Stimulated activated naive CD8-positive, alpha-beta T cell treated with anti-CD3 and anti-CD28 coated beads, Interleukin-15, Interleukin-2, amounts not matched to agents 100 ng/mL and 50 ng/mL, for 24 hours (primary cell): ENCODE data around the gene PLD6.

Experiments used
- H3K27ac Mint-ChIP-seq: one replicate; pipeline ENCODE4 v1.8.0; 2021; ENCODE audit warnings: mild to moderate bottlenecking, mixed read lengths
- H3K27me3 Mint-ChIP-seq: one replicate; pipeline ENCODE4 v1.8.0; 2021; ENCODE audit warnings: mixed read lengths
- H3K36me3 Mint-ChIP-seq: one replicate; pipeline ENCODE4 v1.8.0; 2021; ENCODE audit warnings: low read depth, mixed read lengths
- H3K4me1 Mint-ChIP-seq: one replicate; pipeline ENCODE4 v1.8.0; 2021; ENCODE audit warnings: low read depth, mixed read lengths
- H3K4me3 Mint-ChIP-seq: one replicate; pipeline ENCODE4 v1.8.0; 2021; ENCODE audit warnings: mild to moderate bottlenecking, mixed read lengths
- H3K9me3 Mint-ChIP-seq: one replicate; pipeline ENCODE4 v1.8.0; 2021; ENCODE audit warnings: mixed read lengths

Gene PLD6

GRCh38 chr17:17153071-17153470 lies 53.1 kb downstream of the PLD6 start:
- no peak overlapping the region for H3K4me3 Mint-ChIP-seq
- H3K27me3 Mint-ChIP-seq = no peaks in the 10 kb centered on the region
- peaks cover 41% of the 10 kb centered on the region for H3K36me3 Mint-ChIP-seq
- no peak overlapping the region for H3K27ac Mint-ChIP-seq
- no peaks in the 10 kb centered on the region for H3K9me3 Mint-ChIP-seq
- peaks cover 41% of the 10 kb centered on the region for H3K4me1 Mint-ChIP-seq

- H3K27me3 Mint-ChIP-seq = no peaks in the 10 kb centered on the region
These were observed 53.7 kb downstream of the PLD6 start for GRCh38 chr17:17152385-17152784.

GRCh38 chr17:17151962-17152361 lies 54.2 kb downstream of the PLD6 start:
- Mint-ChIP-seq H3K27ac (peak overlapping the region; percentile 57), H3K4me1 (peaks cover 41% of the 10 kb centered on the region), H3K9me3 (no peaks in the 10 kb centered on the region), H3K36me3 (peaks cover 46% of the 10 kb centered on the region), H3K4me3 (no peak overlapping the region), H3K27me3 (no peaks in the 10 kb centered on the region)

More at GRCh38 chr17:17152385-17152784, 53.7 kb downstream of the PLD6 start:
- H3K9me3 Mint-ChIP-seq = no peaks in the 10 kb centered on the region
- H3K4me3 Mint-ChIP-seq = no peak overlapping the region
- H3K27ac Mint-ChIP-seq = peak overlapping the region; percentile 1
- peaks cover 41% of the 10 kb centered on the region for H3K4me1 Mint-ChIP-seq
- peaks cover 45% of the 10 kb centered on the region for H3K36me3 Mint-ChIP-seq

- Mint-ChIP-seq H3K9me3 (no peaks in the 10 kb centered on the region), H3K27ac (peak overlapping the region; percentile 57), H3K27me3 (no peaks in the 10 kb centered on the region), H3K36me3 (peaks cover 46% of the 10 kb centered on the region), H3K4me3 (no peak overlapping the region), H3K4me1 (peaks cover 41% of the 10 kb centered on the region)
These were observed 54.6 kb downstream of the PLD6 start for GRCh38 chr17:17151541-17151940.

DNA sequence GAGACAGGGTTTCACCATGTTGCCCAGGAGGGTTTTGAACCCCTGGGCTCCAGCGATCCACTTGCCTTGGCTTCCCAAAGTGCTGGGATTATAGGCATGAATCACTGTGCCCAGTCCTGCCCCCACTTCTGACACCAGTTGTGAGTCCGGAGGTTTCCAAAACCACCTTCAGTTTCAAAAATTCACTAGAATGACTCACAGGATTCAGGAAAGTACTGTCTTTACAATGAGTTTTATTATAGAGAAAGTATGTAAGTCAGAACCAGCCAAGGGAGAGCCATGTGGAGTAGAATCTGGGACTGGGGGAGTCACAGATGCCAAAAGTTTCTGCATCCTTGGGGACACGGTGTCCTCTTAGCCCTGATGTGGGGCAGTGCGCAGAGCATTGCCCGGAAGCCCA lies 55.1 kb downstream of the PLD6 start:
- H3K9me3 Mint-ChIP-seq = no peaks in the 10 kb centered on the region
- H3K36me3 Mint-ChIP-seq = peaks cover 46% of the 10 kb centered on the region
- H3K4me3 Mint-ChIP-seq = no peak overlapping the region
- peaks cover 41% of the 10 kb centered on the region for H3K4me1 Mint-ChIP-seq
- H3K27me3 Mint-ChIP-seq = no peaks in the 10 kb centered on the region
- H3K27ac Mint-ChIP-seq = peak overlapping the region; percentile 57
